HG03139 (cell line): ENCODE results near the gene LY6G6F.

Experiments used
- ATAC-seq: cut with Tn5 transposase; IDR thresholded peaks from one replicate; pipeline ENCODE4 v1.9.1; 2021; ENCODE audit not compliant: unreplicated experiment

LY6G6F gene

GRCh38 chr6:31737991-31738979, 31.6 kb downstream of the LY6G6F start:
- ATAC-seq: no peak

- peak; percentile 58 for ATAC-seq
These were observed 33.2 kb downstream of the LY6G6F start, which contains the start of gene MSH5 for GRCh38 chr6:31739639-31740396. TSS of gene MSH5 (plus strand) at chr6:31740005. CDS start at chr6:31740467, 462 bp downstream.

- ATAC-seq: no peak
These were observed 33.9 kb downstream of the LY6G6F start for GRCh38 chr6:31740397-31741223.

GRCh38 chr6:31741815-31742214, 35.1 kb downstream of the LY6G6F start:
- no peak for ATAC-seq

GRCh38 chr6:31742894-31743293, 36.2 kb downstream of the LY6G6F start:
- no peak for ATAC-seq

- no peak for ATAC-seq
These were observed 37.8 kb downstream of the LY6G6F start for GRCh38 chr6:31744422-31744821.

GRCh38 chr6:31749301-31750036, 42.8 kb downstream of the LY6G6F start:
- no peak for ATAC-seq

- no peak for ATAC-seq
These were observed 43.9 kb downstream of the LY6G6F start for GRCh38 chr6:31750411-31751022.

- no peak for ATAC-seq
These were observed 46.2 kb downstream of the LY6G6F start for GRCh38 chr6:31752739-31753319.

- no peak for ATAC-seq
These were observed 51.6 kb downstream of the LY6G6F start for GRCh38 chr6:31758281-31758680.
